Measurements from ENCODE around the gene SMAD6.

SMAD6 gene

GRCh38 chr15:66760968-66761725, 59.1 kb downstream of the SMAD6 start:
- no peak for DNase-seq

GRCh38 chr15:66761726-66762595, 59.9 kb downstream of the SMAD6 start:
- DNase-seq, result no peak

GRCh38 chr15:66763186-66764071, 61.4 kb downstream of the SMAD6 start:
- no peak for DNase-seq

DNA sequence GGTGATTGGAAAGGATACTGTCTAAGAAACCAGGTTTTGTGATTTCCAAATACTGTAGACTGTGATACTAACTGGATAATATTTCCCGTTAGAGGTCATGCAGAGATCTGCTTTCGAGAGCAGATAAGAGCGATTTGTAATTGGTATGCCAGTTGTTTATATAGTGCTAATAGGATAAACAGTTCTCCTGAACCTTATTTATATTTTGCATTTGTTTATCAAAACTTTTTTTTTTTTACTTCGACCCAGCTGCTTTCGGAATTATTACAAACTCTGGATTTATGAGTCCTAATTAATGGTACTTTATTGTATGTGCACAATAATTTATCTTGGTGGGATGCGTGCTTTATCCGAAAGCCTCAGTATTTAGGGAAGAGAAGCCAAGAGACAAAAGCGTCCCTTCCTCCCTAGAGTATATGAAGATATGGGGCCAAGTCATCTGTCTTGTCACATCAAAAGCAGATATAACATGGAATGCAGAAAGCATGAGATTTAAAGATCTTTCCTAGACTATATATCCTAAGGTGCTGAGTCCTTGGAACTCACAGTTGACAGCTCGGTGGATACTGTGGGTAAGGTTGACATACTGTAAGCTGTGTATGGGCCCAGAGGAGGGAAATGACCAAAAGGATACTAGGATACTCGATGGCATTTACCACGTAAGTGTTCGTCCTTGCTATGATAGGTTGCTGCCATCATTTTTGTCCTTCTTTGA, 62.2 kb downstream of the SMAD6 start:
- DNase-seq, result no peak

DNA sequence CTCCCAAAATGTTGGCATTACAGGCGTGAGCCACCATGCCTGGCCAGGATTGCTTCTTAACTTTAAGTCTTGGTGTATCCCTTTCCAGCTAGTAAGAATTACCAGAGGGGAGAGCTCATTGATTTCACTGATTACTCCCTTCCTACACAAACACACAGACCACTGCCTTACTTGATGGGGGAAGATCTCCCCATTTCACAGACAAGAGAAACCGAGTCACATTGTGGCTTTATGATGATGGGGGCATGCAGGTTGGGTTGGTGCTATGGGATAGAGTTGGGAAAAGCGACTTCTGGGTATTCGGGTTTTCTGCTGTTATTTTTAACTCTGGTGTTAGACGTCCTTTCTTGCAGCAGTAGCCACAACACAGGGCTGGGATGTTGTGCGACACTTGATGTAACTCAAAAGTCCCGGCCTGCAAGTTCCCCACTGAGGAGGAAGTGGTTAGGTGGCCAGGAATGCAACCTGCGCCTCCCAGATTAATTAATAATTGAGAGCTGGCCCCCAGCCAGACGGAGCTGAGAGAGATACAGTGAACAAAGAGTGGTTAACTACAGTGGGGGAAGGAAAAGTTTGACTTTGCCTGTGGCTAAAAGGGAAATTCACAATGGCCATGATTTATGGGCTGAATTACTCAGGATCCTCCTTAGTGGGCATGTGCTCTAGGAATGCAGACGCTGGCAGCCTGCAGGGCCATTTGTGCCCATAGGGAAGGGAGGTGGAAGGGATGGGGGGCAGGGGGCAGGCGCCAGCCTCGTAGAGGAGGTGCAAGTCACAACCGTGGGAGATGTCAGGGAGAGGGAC, 63.6 kb downstream of the SMAD6 start:
- DNase-seq, result peak; percentile 72 to 76

DNA sequence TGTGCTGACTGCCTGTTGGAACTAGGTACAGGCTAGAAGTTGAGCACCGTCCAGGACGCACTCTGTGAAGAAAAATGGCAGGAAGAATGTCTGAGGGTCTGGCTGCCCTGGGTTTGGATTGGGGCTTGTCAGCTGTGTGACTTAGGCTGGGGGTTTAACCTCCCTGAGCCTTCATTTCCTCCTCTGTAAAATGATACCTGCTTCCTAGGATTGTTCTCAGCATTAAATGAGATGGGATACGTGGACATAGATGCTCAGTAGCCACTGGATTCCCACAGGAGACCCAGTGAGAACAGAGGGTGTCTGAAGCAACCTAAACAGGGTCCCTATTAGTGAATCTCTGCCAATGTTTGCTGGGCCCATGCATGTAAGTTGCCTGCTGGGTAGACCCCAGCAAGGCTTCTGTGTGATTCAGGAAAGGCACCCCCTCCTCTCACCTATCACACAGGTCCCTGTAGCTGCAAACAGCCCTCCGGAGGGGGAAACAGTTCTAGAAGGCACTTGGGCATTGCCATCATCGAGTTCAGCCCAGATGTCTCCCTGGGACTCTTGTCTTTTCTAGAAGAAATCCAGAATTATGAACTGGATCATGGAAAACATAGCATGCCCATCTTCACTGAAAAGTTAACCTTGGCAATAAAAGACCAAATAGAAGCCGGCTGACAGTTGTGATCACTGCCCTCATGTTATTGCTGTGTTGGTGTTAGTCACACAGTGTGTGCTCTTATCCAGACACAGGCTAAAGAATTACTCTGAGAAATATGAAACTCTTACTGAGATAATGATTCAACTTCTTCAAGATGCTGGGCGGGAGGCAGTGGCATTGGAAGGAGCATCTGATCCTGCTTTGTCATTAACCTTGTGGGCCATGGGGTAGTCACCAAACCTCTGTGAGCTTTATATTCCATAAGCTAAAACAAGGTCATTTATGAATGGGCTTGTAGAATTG, 64.5 kb downstream of the SMAD6 start:
- DNase-seq, result no peak

DNA sequence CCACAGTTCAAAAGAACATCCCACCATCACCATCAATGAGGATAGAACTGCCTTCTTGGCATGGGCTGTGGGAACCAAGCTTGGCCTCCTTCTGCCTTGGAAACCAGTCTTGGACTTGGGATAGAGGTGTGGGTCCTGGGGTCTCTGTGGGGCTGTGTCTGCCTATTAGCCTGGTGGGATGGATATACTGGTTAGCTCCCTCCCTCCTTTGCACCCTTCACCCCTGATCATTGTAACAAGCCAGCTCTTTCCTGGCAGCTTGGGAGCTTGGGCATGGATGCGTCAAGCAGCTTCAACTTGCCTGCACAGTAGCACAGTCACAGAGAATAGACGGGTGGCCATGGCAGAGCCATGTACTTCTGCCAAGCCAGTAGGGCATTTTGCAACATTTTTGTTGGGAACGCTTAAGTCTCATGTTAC, 65.2 kb downstream of the SMAD6 start:
- DNase-seq, result no peak

DNA sequence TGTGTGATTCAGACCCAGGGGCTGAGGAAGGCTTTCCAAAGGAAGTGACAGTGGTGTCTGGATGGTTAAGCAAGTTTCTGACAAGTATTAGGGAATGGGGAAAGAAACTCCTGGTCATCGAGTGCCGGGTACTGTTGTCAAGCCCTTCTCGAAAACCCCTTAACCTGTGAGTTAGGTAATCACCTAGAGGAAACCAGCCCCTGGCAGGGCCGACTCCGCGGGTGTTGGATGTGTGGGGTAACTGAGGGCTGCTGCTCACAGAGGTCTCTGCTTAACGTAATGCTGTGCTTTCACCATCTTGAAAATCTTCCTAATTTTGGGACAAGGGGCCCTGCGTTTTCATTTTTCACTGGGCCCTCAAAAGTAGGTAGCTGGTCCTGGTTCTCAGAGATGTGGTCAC, 67.0 kb downstream of the SMAD6 start:
- DNase-seq, result no peak

- DNase-seq, result no peak
Observed at GRCh38 chr15:66770518-66771350, 68.7 kb downstream of the SMAD6 start.

- no peak for DNase-seq
Observed at GRCh38 chr15:66771351-66771650, 69.3 kb downstream of the SMAD6 start.

DNA sequence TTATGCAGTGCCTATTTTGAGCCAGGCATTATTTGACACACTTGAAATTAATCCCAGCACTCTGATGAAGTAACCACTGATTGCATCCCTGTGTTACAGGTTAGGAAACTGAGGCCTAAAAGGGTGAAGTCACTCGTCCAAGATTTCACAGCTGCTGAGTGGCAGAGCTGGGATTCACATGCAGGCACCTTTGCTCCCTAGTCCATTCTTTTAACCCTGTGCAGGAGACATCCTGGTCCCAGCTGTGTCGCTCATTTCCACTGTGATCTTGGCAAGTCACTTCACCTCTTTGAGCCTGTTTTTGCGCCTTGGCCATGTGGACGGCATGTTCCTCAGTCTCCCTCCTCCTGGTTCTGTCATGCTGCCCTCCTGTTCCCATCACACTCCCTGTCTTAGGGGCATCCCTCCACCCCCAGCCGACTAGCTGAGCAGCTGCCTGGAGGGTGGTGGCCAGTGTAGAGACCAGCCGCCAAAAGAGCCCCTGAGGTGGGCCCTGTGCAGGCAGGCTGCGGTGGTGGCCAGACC, 70.6 kb downstream of the SMAD6 start:
- no peak for DNase-seq

- DNase-seq, result no peak
Observed at GRCh38 chr15:66773129-66773873, 71.3 kb downstream of the SMAD6 start.

DNA sequence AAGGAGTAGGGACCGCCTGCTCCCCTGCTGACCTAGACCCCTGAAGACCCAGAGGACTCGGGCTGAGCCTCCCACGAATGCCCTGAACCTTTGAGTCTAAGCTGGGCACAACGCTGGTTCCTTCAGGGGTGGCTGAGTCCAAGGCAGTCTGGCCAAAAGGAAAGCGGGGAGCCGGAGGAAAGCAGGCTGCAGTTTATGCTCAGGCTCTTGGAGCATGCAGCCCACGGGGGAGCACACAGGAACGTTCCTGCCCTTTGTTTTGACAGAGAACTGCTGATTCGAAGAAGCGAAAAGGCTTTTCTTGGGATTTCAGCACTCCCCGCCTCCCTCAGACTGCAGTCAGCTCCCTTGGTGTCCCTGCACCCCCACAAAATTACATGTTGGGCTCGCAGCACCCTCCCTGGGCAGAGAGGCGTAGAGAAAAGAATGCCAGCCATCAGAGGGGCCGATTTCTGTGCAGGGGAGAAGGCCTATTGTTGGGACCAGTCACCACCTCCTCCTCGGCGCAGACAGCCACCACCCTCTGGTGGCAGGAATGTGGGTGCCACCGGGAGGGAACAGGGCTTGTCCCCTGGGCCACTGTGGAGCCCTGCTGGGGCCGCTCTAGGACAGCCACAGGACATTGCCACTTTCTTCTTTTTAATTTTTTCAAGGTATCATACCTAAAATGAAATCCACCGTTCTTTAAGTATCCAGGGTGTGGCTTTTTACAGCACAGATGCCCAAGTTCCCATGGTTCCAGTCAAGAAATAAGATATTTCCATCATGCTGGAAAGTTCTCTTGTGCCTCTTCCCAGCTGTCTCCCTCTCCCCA, 72.2 kb downstream of the SMAD6 start:
- DNase-seq, result peak; percentile 36 to 44

DNA sequence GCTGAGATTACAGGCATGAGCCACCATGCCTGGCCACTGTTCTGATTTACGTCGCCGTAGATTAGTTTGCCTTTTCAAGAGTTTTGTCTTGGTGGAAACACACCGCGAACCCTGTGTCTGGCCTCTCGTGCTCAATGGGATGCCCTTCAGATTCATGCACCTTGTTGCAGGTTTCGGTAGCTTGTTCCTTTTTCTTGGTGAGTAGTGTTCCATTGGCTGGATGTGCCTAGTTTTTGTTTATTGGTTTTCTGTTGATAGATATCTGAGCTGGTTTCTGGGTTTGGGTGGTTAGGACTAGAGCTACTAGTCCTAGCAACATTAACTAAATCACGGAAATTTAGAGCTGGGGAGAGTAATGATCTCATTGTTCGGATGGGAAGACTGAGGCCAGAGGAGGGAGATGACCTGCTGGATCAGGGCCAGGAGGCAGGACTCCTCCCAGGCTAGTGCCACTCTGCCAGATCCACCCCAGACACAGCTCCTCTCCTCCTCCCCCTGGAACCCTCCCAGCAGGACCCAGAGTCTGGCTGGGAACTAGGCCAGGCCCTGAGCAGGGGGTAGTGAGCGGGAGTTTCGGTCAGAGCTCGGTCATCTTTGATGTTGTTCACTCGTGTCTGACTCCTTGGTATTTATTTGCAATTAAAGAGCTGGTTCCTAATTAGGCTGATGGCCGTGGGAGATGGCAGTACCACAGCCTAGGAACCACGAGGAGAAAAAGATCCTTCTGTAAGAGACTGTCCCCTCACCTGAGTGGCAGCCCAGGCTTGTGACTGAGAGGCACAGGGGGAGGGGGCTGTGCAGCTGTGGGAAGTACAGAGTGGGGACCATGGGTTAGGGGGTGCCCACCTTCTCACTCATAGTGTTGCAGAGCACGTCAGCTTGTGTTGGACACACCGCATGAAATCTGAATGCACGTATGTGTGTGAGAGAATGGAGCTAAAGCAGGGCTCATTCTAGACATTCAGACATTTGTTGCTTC, 73.4 kb downstream of the SMAD6 start:
- DNase-seq, result no peak

DNA sequence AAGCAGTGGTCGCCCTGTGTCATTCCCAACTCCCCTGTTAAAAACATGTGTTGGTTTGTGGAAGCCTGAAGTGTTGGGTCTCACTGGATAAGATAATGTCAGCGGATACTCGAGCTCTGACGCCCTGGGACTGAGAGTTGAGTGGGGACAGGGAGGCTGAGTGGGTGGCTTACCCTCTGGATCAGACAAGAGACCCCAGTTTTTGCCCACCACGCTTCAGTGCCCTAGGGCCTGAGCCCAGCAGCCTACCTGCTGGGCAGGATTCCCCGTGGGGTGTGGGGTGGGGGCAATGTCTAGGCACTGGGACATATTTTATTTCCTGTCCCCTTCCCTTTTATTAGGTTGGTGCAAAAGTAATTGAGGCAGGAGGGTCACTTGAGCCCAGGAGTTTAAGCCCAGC, 75.0 kb downstream of the SMAD6 start:
- no peak for DNase-seq

GRCh38 chr15:66777596-66778313, 75.7 kb downstream of the SMAD6 start:
- no peak for DNase-seq

Data from AML-193 (cell line).